Measurements from ENCODE around the gene PHF21B. TPM values are rescaled to one million over a fixed set of nuclear protein-coding genes. Genes with fewer than 3 reads are reported as not detected.

The PHF21B gene
- total and polyA plus RNA-seq, 2 of the 8 experiments (the other 6 are each of a cell fraction or from before 2014, with no cell fraction given), result 19.3 to 68.1 TPM

DNA sequence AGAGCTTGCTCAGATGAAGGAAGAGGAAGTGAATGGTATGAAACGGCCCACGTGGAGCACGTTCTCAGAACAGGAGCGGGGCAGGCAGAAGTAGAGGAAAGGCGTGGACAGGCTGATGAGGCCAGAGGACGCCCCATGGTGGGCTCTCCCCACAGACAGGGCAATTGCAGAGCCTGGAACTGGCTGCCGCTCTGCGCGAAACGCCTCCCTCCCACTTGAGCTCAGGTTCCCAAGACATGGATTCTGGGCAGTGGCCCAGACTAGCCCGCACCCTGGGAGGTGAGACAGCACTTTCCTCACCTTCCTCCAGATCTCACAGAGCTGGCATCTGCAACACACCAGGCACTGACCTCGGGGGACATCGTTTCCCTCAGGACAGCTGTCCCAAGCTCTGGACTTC lies 117.6 kb downstream of the PHF21B start (continued):
- no peak for TF ChIP-seq RBBP5 (IDR thresholded peaks at IDR 0.05; ENCODE audit: borderline replicate concordance, low read depth, low read length)
- no peak for TF ChIP-seq E2F6 (IDR thresholded peaks at IDR 0.05)
- TF ChIP-seq ATF3 (IDR thresholded peaks at IDR 0.05; ENCODE audit: insufficient read depth, low read depth, low read length), result no peak
- TF ChIP-seq, protein P1, sequence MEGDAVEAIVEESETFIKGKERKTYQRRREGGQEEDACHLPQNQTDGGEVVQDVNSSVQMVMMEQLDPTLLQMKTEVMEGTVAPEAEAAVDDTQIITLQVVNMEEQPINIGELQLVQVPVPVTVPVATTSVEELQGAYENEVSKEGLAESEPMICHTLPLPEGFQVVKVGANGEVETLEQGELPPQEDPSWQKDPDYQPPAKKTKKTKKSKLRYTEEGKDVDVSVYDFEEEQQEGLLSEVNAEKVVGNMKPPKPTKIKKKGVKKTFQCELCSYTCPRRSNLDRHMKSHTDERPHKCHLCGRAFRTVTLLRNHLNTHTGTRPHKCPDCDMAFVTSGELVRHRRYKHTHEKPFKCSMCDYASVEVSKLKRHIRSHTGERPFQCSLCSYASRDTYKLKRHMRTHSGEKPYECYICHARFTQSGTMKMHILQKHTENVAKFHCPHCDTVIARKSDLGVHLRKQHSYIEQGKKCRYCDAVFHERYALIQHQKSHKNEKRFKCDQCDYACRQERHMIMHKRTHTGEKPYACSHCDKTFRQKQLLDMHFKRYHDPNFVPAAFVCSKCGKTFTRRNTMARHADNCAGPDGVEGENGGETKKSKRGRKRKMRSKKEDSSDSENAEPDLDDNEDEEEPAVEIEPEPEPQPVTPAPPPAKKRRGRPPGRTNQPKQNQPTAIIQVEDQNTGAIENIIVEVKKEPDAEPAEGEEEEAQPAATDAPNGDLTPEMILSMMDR (IDR thresholded peaks at IDR 0.05; ENCODE audit: control extremely low read depth in 1 of 3, insufficient read depth in 1 of 3, low read depth in 1 of 3, low read length in 3 of 3), result no peak
- TF ChIP-seq GABPA (IDR thresholded peaks at IDR 0.05; ENCODE audit: borderline replicate concordance, insufficient read depth, low read length), result no peak
- no peak for TF ChIP-seq POLR2A (IDR thresholded peaks at IDR 0.05; ENCODE audit: control extremely low read depth in 1 of 2, low read depth in 2 of 2, low read length in 2 of 2)

All from H1 (cell line).